GM12878 (cell line): ENCODE data around the gene MZB1. TPM values are rescaled to one million over a fixed set of nuclear protein-coding genes. Genes with fewer than 3 reads are reported as not detected.
A peak's percentile ranks its signal among the peaks of the same experiment; 100 is the strongest.

ENCODE experiments used
- ATF7 ChIP-seq: fragments of 450-650 bp; IDR thresholded peaks from 2 replicates; pipeline ENCODE4 v1.6.1; 2016; ENCODE audit warnings: low read depth, mild to moderate bottlenecking
- BACH1 ChIP-seq: fragments of 450-650 bp; IDR thresholded peaks from 2 replicates; pipeline ENCODE4 v1.6.1; 2017; ENCODE audit warnings: mild to moderate bottlenecking, borderline replicate concordance
- BHLHE40 ChIP-seq, 2 experiments: fragments of 450-650 bp in 1 of 2; IDR thresholded peaks; 2 replicates each; pipeline ENCODE4 v1.6.1; 2011 to 2017; ENCODE audit warnings: low read depth in 2 of 2, borderline replicate concordance in 1 of 2, improper control_type of control experiment in 1 of 2, low read length in 1 of 2, mild to moderate bottlenecking in 1 of 2
- CREM ChIP-seq: IDR thresholded peaks from 2 replicates; pipeline ENCODE4 v1.6.1; 2014; ENCODE audit warnings: antibody characterized with exemption, low read depth
- DPF2 ChIP-seq: fragments of 450-650 bp; IDR thresholded peaks from 2 replicates; pipeline ENCODE4 v1.6.1; 2017; ENCODE audit warnings: mild to moderate bottlenecking
- EED ChIP-seq: sonication (generic); IDR thresholded peaks from 2 replicates; pipeline ENCODE4 v1.6.1; 2016; ENCODE audit warnings: antibody characterized with exemption, low read depth
- ETV6 ChIP-seq, 2 experiments: fragments of 450-650 bp in 1 of 2; IDR thresholded peaks in 1 of 2; conservative IDR thresholded peaks in 1 of 2; 2 replicates each; pipeline ENCODE4 v1.6.1; 2014; ENCODE audit warnings: antibody characterized with exemption in 1 of 2, borderline replicate concordance in 1 of 2, low read depth in 1 of 2, mild to moderate bottlenecking in 1 of 2, moderate library complexity in 1 of 2
- JUND ChIP-seq: IDR thresholded peaks from 2 replicates; pipeline ENCODE4 v1.6.1; 2012; ENCODE audit warnings: low read depth, mild to moderate bottlenecking, low read length, improper control_type of control experiment, moderate library complexity
- MTA2 ChIP-seq: fragments of 450-650 bp; IDR thresholded peaks from 2 replicates; pipeline ENCODE4 v1.6.1; 2016; ENCODE audit warnings: low read depth, mild to moderate bottlenecking, moderate library complexity
- MTA3 ChIP-seq: IDR thresholded peaks from 2 replicates; pipeline ENCODE4 v1.6.1; 2012; ENCODE audit warnings: low read length, inconsistent platforms, borderline replicate concordance
- PAX8 ChIP-seq: fragments of 450-650 bp; IDR thresholded peaks from 2 replicates; pipeline ENCODE4 v1.6.1; 2017; ENCODE audit warnings: mild to moderate bottlenecking, moderate library complexity
- SIN3A ChIP-seq: IDR thresholded peaks from 2 replicates; pipeline ENCODE4 v1.6.1; 2012; ENCODE audit warnings: low read depth, low read length, improper control_type of control experiment
- SMAD5 ChIP-seq: IDR thresholded peaks from 2 replicates; pipeline ENCODE4 v1.6.1; 2016; ENCODE audit warnings: antibody characterized with exemption, low read depth
- SMARCA5 ChIP-seq: fragments of 450-650 bp; IDR thresholded peaks from 2 replicates; pipeline ENCODE4 v1.6.1; 2017; ENCODE audit warnings: mild to moderate bottlenecking
- SP1 ChIP-seq: IDR thresholded peaks from one replicate; pipeline ENCODE4 v1.6.1; 2011; ENCODE audit warnings: low read depth, low read length
- STAT1 ChIP-seq: fragments of 450-650 bp; conservative IDR thresholded peaks from 2 replicates; pipeline ENCODE4 v1.6.1; 2014; ENCODE audit warnings: antibody characterized with exemption, mild to moderate bottlenecking
- TAF1 ChIP-seq: IDR thresholded peaks from 2 replicates; pipeline ENCODE4 v1.6.1; 2011; ENCODE audit warnings: mild to moderate bottlenecking, low read depth, low read length, borderline replicate concordance
- TARDBP ChIP-seq: IDR thresholded peaks from 2 replicates; pipeline ENCODE4 v1.6.1; 2016; ENCODE audit warnings: borderline replicate concordance
- TCF7 ChIP-seq: IDR thresholded peaks from 2 replicates; pipeline ENCODE4 v1.6.1; 2014; ENCODE audit warnings: antibody characterized with exemption, borderline replicate concordance
- ZNF24 ChIP-seq: fragments of 450-650 bp; IDR thresholded peaks from 2 replicates; pipeline ENCODE4 v1.6.1; 2017; ENCODE audit warnings: antibody characterized with exemption, mild to moderate bottlenecking
- polyA plus RNA-seq, 11 experiments: library from polyadenylated mRNA; depleted of rRNA in 4 of 11; unstranded in 6 of 11; stranded (reverse) in 5 of 11; fragments of >200 nt; fragmentation: Nextera tagmentation in 4 of 11; fragmentation: Illumina TruSeq in 1 of 11; extraction: Ambion mirVana in 4 of 11; extraction: Trizol in 1 of 11; gene quantifications; 1 replicate in 1 of 11; 2 replicates in 10 of 11; pipeline versions ENCODE4 v1.2.1 to v1.2.3, GENCODE V29; 2011 to 2016; ENCODE audit warnings: inconsistent platforms in 2 of 11, missing spikeins in 2 of 11, low read depth in 1 of 11
- total RNA-seq, 4 experiments: library from RNA; depleted of rRNA in 3 of 4; stranded (reverse); fragments of >200 nt in 3 of 4; fragmentation: Illumina TruSeq in 1 of 4; extraction: Trizol in 1 of 4; gene quantifications; 2 replicates each; pipeline versions ENCODE4 v1.2.1 to v1.2.3, GENCODE V29; 2013 to 2021
- TF ChIP-seq, protein P1 (sequence below), 3 experiments: IDR thresholded peaks in 2 of 3; conservative IDR thresholded peaks in 1 of 3; 2 replicates each; pipeline ENCODE4 v1.5.1; 2011; ENCODE audit warnings: low read depth in 3 of 3, low read length in 3 of 3, mild to moderate bottlenecking in 3 of 3, control low read depth in 2 of 3, moderate library complexity in 2 of 3, inconsistent platforms in 1 of 3, mixed read lengths in 1 of 3; ENCODE audit not compliant: control insufficient read depth in 2 of 3, insufficient read depth in 1 of 3; ENCODE audit errors: extremely low read depth in 1 of 3

MZB1 gene
- total and polyA plus RNA-seq, 10 of the 15 experiments (the other 5 are each of a cell fraction or from before 2014, with no cell fraction given): 19.3 to 406 (median 188) TPM

DNA sequence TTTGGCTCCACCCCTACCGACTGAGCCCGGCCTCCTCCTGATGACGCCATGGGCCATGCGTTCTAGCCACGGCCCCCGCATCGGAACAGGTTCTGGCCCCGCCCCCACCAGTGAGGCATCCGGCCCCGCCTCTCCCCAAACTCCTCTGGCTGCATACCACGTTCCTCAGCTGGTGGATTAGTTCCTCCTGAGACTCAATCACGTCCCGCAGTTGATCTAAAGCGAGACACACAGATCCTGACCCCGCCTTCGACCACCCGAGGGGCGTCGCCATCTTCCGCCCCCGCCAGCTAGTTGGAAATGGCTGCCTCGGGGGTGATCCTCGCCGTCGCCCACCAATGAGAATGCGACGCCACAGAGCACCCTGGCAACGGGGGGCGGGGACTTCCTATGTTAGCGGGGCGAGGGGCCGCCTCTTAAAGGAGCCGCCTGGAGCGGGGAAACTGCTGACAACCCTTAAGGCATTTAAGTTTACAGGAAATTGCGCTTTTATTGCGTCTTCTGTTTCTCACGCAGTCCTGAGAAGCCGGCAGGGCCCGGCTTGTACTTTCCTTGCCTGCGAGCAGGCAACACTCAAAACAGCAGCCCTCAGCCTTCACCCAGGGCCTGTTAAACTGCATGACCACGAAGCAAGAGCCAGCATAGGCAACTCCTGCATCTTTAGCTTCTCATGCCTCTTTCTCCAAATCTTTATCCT lies 14.2 kb upstream of the MZB1 start, which contains the start of gene SPATA24 (continued):
- TF ChIP-seq, protein P1, sequence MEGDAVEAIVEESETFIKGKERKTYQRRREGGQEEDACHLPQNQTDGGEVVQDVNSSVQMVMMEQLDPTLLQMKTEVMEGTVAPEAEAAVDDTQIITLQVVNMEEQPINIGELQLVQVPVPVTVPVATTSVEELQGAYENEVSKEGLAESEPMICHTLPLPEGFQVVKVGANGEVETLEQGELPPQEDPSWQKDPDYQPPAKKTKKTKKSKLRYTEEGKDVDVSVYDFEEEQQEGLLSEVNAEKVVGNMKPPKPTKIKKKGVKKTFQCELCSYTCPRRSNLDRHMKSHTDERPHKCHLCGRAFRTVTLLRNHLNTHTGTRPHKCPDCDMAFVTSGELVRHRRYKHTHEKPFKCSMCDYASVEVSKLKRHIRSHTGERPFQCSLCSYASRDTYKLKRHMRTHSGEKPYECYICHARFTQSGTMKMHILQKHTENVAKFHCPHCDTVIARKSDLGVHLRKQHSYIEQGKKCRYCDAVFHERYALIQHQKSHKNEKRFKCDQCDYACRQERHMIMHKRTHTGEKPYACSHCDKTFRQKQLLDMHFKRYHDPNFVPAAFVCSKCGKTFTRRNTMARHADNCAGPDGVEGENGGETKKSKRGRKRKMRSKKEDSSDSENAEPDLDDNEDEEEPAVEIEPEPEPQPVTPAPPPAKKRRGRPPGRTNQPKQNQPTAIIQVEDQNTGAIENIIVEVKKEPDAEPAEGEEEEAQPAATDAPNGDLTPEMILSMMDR (IDR thresholded peaks at IDR 0.05 in 2 of 3, conservative IDR thresholded peaks at IDR 0.05 in 1 of 3; ENCODE audit: control insufficient read depth in 2 of 3, extremely low read depth in 1 of 3, insufficient read depth in 1 of 3, low read depth in 3 of 3, low read length in 3 of 3): no peak
- TF ChIP-seq TCF7 (no peak), TAF1 (peak; percentile 47; the same call in 1 of the 2 replicates), SP1 (peak; percentile 84), EED (no peak), BHLHE40 (IDR thresholded peaks at IDR 0.05; ENCODE audit: borderline replicate concordance in 1 of 2, low read depth in 2 of 2, low read length in 1 of 2) (peak; percentile 21 to 63; a peak in 1 of 4 replicates), MTA3 (no peak), DPF2 (no peak), SMARCA5 (no peak), MTA2 (no peak; the same call in 1 of the 2 replicates), SIN3A (peak; percentile 71; the same call in 1 of the 2 replicates), STAT1 (no peak), TARDBP (no peak), ATF7 (peak; percentile 91), ZNF24 (no peak), CREM (peak; percentile 77; the same call in 1 of the 2 replicates), PAX8 (no peak), ETV6 (conservative IDR thresholded peaks at IDR 0.05 in 1 of 2, IDR thresholded peaks at IDR 0.05 in 1 of 2; ENCODE audit: borderline replicate concordance in 1 of 2, low read depth in 1 of 2) (no peak), JUND (no peak), BACH1 (no peak), SMAD5 (no peak)
